GM20431 (cell line): ENCODE data around the gene HECTD2.
"Not testable (repeated sequence)": the region's sequence is repeated elsewhere in the genome, so short reads cannot be mapped to it uniquely, and the experiment has no call there.

Experiments used
- in situ Hi-C: fragments of 300-500 bp; cut with MseI, MboI; formaldehyde crosslinking; loops from one replicate; pipeline ENCODE4 v1.15.0; 2020; ENCODE audit warnings: low sequenced_read_pairs; ENCODE audit not compliant: unreplicated experiment

Gene HECTD2

DNA sequence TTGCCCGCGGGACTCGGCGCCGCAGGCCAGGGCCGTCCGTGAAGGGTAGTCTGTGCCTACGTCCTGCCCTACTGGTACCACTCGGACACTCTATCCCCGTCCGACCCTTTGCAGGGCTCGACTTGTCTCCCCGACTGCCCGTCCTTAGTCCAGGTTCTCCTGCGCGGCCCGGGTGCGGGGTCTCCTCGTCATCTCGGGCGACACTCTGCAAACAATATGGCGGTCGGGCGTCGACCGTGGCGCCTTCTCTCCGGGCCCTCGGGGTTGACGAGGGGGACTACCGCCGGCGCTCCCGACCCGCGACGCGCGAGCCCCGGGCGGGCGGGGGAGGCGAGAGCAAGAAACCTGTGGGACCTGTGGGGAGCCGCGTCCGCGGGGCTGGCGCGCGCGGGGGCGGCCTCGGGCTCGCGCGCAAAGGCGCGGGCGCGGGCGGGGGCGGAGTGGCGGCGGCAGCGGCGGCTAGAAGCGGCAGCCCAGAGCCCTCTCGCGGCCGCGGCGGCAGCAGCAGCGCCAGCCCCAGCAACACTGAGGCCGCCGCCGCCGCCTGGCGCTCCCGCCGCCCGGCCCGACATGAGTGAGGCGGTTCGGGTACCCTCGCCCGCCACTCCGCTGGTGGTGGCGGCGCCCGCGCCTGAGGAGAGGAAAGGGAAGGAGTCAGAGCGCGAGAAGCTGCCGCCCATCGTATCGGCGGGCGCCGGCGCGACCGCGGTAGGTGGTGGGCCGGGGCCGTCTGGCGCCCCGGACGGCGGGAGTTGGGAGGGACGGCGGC lies at the start of gene HECTD2:
Gene HECTD2, plus strand, starts transcription at position 476 of the 769 bp plus-strand sequence. Its CDS starts 95 bp downstream, at position 571.
- in situ Hi-C loops, result no loop called here

- in situ Hi-C loops, result no loop called here
Observed at GRCh38 chr10:91360461-91360860, 49.7 kb upstream of the HECTD2 start.

- in situ Hi-C loops, result not testable (repeated sequence)
Observed at GRCh38 chr10:91365519-91365918, 44.6 kb upstream of the HECTD2 start.

- in situ Hi-C loops, result no loop called here
Observed at GRCh38 chr10:91366704-91367103, 43.4 kb upstream of the HECTD2 start.

DNA sequence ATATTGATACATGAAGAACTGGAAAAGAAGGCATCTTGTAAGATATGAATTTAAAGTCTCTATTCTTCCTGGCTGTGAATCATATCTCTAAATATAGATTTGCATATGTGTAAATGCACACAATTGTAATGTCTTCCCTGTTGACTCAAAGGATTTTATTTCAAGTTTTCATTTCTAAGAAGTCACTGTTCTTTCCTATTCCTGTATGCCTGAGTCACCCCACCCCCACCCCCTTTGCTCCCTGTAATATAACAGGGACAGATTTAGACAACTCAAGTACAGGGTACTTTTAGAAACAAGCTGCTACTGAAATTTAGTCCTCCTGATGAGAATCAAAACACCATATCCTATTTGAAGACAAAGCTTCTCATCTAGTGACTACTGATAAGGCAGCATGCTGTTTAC lies 43.0 kb upstream of the HECTD2 start:
- in situ Hi-C loops, result no loop called here

GRCh38 chr10:91367558-91367957 lies 42.6 kb upstream of the HECTD2 start:
- in situ Hi-C loops, result no loop called here

- in situ Hi-C loops, result not testable (repeated sequence)
Observed at GRCh38 chr10:91369978-91370589, 40.1 kb upstream of the HECTD2 start.

DNA sequence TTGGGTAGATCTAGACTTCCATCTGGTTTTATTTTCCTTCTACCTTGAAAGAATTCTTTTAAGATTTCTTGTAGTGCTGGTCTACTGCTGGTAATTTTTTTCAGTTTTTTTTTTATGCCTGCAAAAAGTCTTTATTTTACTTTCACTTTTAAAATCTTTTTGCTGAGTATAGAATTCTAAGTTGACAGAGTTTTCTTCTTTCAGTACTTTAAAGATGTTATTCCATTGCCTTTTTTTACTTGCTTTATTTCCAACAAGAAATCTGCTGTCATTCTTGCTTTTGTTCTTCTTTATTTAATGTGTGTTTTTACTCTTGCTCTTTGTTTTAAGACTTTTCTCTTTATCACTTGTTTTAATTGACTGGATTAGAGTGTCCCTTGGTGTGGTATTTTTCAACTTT lies 36.1 kb upstream of the HECTD2 start:
- in situ Hi-C loops, result no loop called here

GRCh38 chr10:91378061-91378460 lies 32.1 kb upstream of the HECTD2 start:
- in situ Hi-C loops, result loop anchor here (25.0 kb wide), 1 partner anchor 534 kb away; the partner anchor contains the start of genes BTAF1 and FGFBP3

- in situ Hi-C loops, result loop anchor here (25.0 kb wide), 1 partner anchor 531 kb away; the partner anchor contains the start of genes BTAF1 and FGFBP3
Observed at GRCh38 chr10:91380873-91381256, 29.3 kb upstream of the HECTD2 start.

- in situ Hi-C loops, result loop anchor here (25.0 kb wide), 1 partner anchor 531 kb away; the partner anchor contains the start of genes BTAF1 and FGFBP3
Observed at GRCh38 chr10:91381257-91381891, 28.8 kb upstream of the HECTD2 start.

GRCh38 chr10:91385306-91386085 lies 24.6 kb upstream of the HECTD2 start:
- in situ Hi-C loops, result loop anchor here (25.0 kb wide), 1 partner anchor 527 kb away; the partner anchor contains the start of genes BTAF1 and FGFBP3

GRCh38 chr10:91389636-91390512 lies 20.3 kb upstream of the HECTD2 start:
- in situ Hi-C loops, result loop anchor here (25.0 kb wide), 1 partner anchor 522 kb away; the partner anchor contains the start of genes BTAF1 and FGFBP3

DNA sequence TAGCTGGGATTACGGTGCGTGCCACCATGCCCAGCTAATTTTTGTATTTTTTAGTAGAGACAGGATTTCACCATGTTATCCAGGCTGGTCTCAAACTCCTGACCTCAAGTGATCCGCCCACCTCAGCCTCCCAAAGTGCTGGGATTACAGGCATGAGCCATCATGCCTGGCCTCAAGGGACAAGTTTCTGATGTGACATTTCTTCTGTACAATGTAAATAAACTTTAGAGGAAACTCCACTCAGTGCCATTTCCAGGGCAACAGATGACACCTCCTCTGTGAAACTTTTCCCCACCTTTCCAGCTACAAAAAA lies 19.7 kb upstream of the HECTD2 start:
- in situ Hi-C loops, result loop anchor here (25.0 kb wide), 1 partner anchor 522 kb away; the partner anchor contains the start of genes BTAF1 and FGFBP3

- in situ Hi-C loops, result loop anchor here (25.0 kb wide), 1 partner anchor 520 kb away; the partner anchor contains the start of genes BTAF1 and FGFBP3
Observed at GRCh38 chr10:91391920-91392319, 18.2 kb upstream of the HECTD2 start.

- in situ Hi-C loops, result no loop called here
Observed at GRCh38 chr10:91406322-91406721, 3.8 kb upstream of the HECTD2 start.

GRCh38 chr10:91409069-91409868 lies 875 bp upstream of the HECTD2 start:
- in situ Hi-C loops, result no loop called here

DNA sequence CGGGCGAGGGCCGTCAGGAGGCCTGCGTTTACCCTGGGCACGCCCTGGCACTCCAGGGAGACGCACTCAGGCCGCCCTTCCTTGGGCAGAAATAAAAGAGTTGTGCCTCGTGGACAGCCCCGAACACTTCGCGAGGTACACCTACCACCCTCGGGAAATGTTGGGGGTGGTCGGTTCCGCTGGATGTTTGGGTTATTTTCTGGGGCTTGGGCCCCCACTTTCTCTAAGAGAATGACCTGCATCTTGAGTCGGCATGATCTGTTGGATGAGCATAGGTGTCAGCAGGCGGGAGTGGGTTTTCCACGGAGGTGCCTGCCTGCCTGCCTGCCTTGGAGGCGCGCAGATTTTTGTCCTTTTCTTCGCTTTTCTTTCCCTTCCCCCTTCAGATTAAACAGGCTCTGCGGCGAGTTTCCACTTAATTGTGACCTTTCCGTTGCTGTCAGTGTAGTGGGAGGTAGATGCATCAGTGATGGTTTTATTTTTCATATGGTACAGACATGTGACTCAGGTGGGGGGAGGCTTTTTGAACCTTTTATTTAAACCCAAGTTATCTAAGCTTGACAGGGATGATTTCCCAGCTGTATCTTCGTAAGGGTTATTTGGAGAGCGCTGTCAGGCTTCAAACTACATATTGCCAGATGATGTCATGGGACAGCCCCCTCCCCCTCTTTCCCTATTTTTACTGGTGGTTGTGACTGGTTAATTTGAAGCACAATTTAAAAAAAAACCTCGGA lies 661 bp downstream of the HECTD2 start:
- in situ Hi-C loops, result no loop called here
